ENCODE data around the gene DAP3.
"Not testable (repeated sequence)": the region's sequence is repeated elsewhere in the genome, so short reads cannot be mapped to it uniquely, and the experiment has no call there.

Gene DAP3

GRCh38 chr1:155725142-155725541 is 36.3 kb downstream of the DAP3 start:
- DNase-seq: no peak

GRCh38 chr1:155729031-155729898 is 40.4 kb downstream of the DAP3 start:
- no peak for DNase-seq

GRCh38 chr1:155740995-155741394 is 52.1 kb downstream of the DAP3 start:
- no peak for DNase-seq

- DNase-seq: no peak
Observed at GRCh38 chr1:155741908-155742307, 53.0 kb downstream of the DAP3 start.

GRCh38 chr1:155744711-155745283 is 55.9 kb downstream of the DAP3 start:
- no peak for DNase-seq

GRCh38 chr1:155745284-155746228 is 56.7 kb downstream of the DAP3 start:
- peak; percentile 94 for DNase-seq

- DNase-seq: not testable (repeated sequence)
Observed at GRCh38 chr1:155747586-155747985, 58.7 kb downstream of the DAP3 start.

GRCh38 chr1:155748141-155748540 is 59.2 kb downstream of the DAP3 start:
- DNase-seq: not testable (repeated sequence)

- DNase-seq: not testable (repeated sequence)
Observed at GRCh38 chr1:155759017-155759416, 70.1 kb downstream of the DAP3 start.

- DNase-seq: no peak
Observed at GRCh38 chr1:155759966-155760630, 71.2 kb downstream of the DAP3 start.

GRCh38 chr1:155760751-155761475 is 72.0 kb downstream of the DAP3 start:
- DNase-seq: no peak

- DNase-seq: no peak
Observed at GRCh38 chr1:155761736-155762405, 73.0 kb downstream of the DAP3 start.

GRCh38 chr1:155763090-155763815 is 74.4 kb downstream of the DAP3 start:
- not testable (repeated sequence) for DNase-seq

GRCh38 chr1:155763989-155764388 is 75.1 kb downstream of the DAP3 start:
- not testable (repeated sequence) for DNase-seq

GRCh38 chr1:155767399-155767989 is 78.6 kb downstream of the DAP3 start:
- DNase-seq: not testable (repeated sequence)

- no peak for DNase-seq
Observed at GRCh38 chr1:155769257-155769656, 80.4 kb downstream of the DAP3 start.

GRCh38 chr1:155773221-155773620 is 84.3 kb downstream of the DAP3 start:
- DNase-seq: no peak

- DNase-seq: no peak
Observed at GRCh38 chr1:155776414-155776813, 87.5 kb downstream of the DAP3 start.

- DNase-seq: no peak
Observed at GRCh38 chr1:155777582-155777981, 88.7 kb downstream of the DAP3 start.

All from NCI-H2171 (cell line).